Body of pancreas (tissue), 4 donors: ENCODE data around the gene TMOD1.

ENCODE experiments used
- CTCF ChIP-seq, 7 experiments: fragments of 450-650 bp in 4 of 7; fragments of 200-600 bp in 3 of 7; sonication (generic) in 3 of 7; IDR thresholded peaks; one replicate each; pipeline ENCODE4 v1.5.1; 2016 to 2019; ENCODE audit warnings: antibody characterized with exemption in 7 of 7
- POLR2A ChIP-seq, 3 donors: fragments of 450-650 bp; IDR thresholded peaks; one replicate each; pipeline ENCODE4 v1.6.1; 2016; ENCODE audit warnings: antibody characterized with exemption in 3 of 3, mild to moderate bottlenecking in 2 of 3

GRCh38 chr9:97636903-97637302 lies 135.4 kb downstream of the TMOD1 start:
- TF ChIP-seq CTCF (IDR thresholded peaks at IDR 0.05) (no peak), POLR2A (IDR thresholded peaks at IDR 0.05) (no peak)
